Choroid plexus epithelial cell (primary cell): ENCODE results near the gene ACTR6.
A peak's percentile ranks its signal among the peaks of the same experiment; 100 is the strongest.

ENCODE experiments used
- DNase-seq: peaks from one replicate; pipeline ENCODE4 v3.0.0-alpha.2; 2010; ENCODE audit warnings: low read depth
- H3K4me3 ChIP-seq: 2 replicates; pipeline ENCODE4 v1.5.1; 2011; ENCODE audit warnings: low read depth, mild to moderate bottlenecking, control low read depth, low read length, moderate library complexity
- TF ChIP-seq, protein P1 (sequence below): conservative IDR thresholded peaks from 2 replicates; pipeline ENCODE4 v1.5.1; 2011; ENCODE audit warnings: low read depth, mild to moderate bottlenecking, control low read depth, inconsistent platforms, low read length, moderate library complexity

The ACTR6 gene

DNA sequence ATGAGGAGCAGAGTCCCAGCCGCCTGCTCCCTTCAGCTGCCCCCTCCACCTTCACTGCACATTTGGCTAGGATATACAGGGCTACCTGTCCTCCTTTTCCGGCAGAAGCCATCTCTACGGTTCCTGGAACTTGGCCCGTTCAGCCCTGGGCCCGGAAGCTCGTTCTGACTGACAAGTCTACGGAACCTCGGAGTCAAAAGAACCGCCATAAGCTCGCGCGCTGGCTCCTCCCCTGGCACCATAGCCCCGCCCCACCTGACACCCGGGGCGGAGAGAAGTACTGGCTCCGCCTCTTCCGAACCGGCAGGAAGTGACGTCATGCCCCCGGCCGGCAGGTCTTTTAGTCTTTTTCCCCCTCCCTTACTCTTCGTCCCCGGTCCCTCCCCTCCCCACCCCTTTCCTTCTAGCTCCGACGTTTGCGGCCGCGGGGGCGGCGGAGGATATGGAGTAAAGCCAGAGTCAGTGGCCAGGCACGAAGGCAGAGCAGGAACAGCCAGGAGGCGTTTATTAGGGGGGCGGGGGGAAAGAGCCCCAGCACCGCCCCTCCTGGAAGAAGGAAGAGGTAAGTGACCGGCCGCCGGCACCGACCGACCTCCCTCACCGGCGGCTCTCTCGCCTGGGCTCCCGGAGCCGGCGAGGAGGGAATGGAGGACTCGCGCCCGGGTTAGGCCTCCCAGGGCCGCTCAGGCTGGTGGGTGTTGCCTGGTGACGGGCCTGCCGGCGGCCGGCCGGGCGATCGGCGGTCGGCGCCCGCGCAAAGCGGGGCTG, 66.4 kb downstream of the ACTR6 start, which contains the start of the genes DEPDC4 and SCYL2:
DEPDC4 (minus strand) TSS at position 245 of the 768 bp plus-strand sequence; CDS start at position 242, 3 bp downstream.
SCYL2 (plus strand) TSS at position 343 of the 768 bp plus-strand sequence. CDS start 15,794 bp downstream, outside the sequence.
- peak; percentile 99 for DNase-seq
- H3K4me3 ChIP-seq, result peak within 1 kb of the TSS; percentile 78
- TF ChIP-seq, protein P1, sequence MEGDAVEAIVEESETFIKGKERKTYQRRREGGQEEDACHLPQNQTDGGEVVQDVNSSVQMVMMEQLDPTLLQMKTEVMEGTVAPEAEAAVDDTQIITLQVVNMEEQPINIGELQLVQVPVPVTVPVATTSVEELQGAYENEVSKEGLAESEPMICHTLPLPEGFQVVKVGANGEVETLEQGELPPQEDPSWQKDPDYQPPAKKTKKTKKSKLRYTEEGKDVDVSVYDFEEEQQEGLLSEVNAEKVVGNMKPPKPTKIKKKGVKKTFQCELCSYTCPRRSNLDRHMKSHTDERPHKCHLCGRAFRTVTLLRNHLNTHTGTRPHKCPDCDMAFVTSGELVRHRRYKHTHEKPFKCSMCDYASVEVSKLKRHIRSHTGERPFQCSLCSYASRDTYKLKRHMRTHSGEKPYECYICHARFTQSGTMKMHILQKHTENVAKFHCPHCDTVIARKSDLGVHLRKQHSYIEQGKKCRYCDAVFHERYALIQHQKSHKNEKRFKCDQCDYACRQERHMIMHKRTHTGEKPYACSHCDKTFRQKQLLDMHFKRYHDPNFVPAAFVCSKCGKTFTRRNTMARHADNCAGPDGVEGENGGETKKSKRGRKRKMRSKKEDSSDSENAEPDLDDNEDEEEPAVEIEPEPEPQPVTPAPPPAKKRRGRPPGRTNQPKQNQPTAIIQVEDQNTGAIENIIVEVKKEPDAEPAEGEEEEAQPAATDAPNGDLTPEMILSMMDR, result peak; percentile 12

DNA sequence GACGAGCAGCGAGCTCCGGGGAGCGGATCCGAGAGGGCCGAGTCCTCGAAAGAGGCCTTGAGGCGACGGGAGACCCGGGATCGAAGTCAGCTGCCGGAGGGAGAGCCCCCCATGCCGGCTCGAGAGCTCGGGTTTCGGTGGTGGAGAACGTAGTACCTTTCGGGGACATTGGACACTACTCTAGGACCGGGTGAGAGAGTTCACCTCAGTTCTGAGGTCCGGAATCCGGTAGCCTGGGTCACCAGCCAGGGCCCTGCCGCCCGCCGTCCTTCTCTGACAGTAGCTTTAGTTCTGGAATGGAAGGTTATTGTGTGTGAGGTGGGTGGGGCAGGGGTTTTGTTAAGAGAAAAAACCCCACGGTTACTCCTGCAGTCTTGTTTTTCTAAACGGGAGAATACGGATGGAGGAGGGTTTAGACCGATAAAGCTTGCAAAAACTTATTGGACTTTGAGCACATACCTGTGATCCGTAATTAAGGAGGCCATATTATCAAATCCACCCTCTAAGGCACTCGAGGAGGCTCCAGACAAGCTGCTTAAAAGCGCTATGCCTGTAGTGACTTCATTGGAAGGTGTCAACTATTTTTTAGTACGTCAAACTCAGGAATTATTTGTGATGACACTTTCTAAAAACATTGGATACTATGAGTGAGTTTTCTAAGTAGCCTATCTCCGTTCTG, 67.1 kb downstream of the ACTR6 start:
- peak; percentile 42 for DNase-seq

DNA sequence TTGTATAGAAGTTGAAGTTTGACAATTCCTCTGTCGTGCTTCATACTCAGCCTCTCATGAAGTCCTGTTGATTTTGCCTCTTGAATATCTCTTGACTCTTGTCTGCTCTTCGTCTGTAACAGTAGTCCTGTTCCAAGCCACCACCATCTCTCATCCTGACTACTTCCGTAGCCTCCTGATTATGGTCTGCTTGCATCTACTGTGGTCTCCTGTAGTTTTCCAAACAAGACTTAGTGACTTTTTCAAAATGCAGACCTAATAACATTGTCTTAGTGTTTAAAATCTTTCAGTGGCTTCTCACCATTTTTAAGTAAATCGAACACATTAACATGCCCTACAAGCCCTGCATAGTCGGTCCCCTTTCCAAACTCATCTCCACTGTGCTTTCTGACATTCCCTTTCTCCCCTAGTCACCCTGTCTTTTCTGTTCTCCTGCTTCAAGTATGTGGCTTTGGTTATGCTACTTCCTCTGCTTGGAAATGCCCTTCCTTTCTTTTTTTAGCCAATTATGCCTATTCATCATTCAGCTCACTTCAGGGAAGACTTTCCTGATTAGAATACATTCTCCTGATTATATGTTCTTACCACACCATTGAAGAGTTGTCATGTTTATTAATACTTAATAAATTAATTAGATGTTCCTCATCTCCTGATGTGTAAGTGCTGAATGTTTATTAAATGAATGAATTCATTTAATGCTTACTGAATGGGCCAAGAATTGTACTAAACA, 68.4 kb downstream of the ACTR6 start:
- TF ChIP-seq, protein P1, result no peak
- peak; percentile 16 for DNase-seq
- H3K4me3 ChIP-seq, result peak overlapping the region; percentile 78

More for the DNA sequence above, 67.1 kb downstream of the ACTR6 start:
- TF ChIP-seq, protein P1, result no peak
- peak overlapping the region; percentile 78 for H3K4me3 ChIP-seq

DNA sequence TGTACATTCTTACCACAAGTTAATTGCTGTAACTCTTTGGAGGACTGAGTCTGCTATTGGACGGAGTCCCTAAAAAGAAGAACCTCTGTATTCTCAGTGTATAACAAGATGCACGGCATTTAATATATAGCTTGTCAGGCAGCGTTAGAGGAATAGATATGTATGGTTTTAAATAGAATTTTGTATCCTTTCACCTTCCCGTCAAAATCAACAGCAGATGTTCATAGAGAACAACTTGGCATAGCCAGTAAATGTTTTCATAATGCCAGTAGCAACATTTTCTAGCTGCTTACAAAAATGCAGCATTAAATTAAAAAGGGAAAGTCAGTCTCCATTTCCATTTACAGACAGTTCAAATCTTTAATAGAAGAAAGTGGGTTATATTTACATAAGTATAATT, 73.2 kb downstream of the ACTR6 start:
- TF ChIP-seq, protein P1, result no peak
- H3K4me3 ChIP-seq, result no peak overlapping the region
- DNase-seq, result no peak
